Neural cell (in vitro differentiated cells): ENCODE data around the gene SPANXA1. TPM values are rescaled to one million over a fixed set of nuclear protein-coding genes. Genes with fewer than 3 reads are reported as not detected.
"Not testable (repeated sequence)": the region's sequence is repeated elsewhere in the genome, so short reads cannot be mapped to it uniquely, and the experiment has no call there.

Experiments used
- H2AFZ ChIP-seq: fragments of 200-600, 300-800 bp; sonication (generic), shearing (Covaris generic); 2 replicates; pipeline ENCODE4 v1.6.0; 2014; ENCODE audit warnings: low read depth, mild to moderate bottlenecking, antibody characterized with exemption, low read length, moderate library complexity
- H3F3A ChIP-seq: fragments of 200-600 bp; shearing (Covaris generic); 2 replicates; pipeline ENCODE4 v1.6.1; 2016; ENCODE audit warnings: mild to moderate bottlenecking, moderate library complexity, mixed read lengths, antibody characterized with exemption, low read length; ENCODE audit not compliant: insufficient read depth, poor library complexity, severe bottlenecking
- H3K27ac ChIP-seq: fragments of 200-600, 300-800 bp; sonication (generic), shearing (Covaris generic); 2 replicates; pipeline ENCODE4 v1.5.1; 2014; ENCODE audit warnings: mild to moderate bottlenecking, low read length, moderate library complexity
- H3K27me3 ChIP-seq: fragments of 300-800, 200-600 bp; sonication (generic), shearing (Covaris generic); 2 replicates; pipeline ENCODE4 v1.6.0; 2014; ENCODE audit warnings: mild to moderate bottlenecking, low read depth, low read length, moderate library complexity; ENCODE audit not compliant: insufficient read depth
- H3K36me3 ChIP-seq: fragments of 300-800, 200-600 bp; sonication (generic), shearing (Covaris generic); 2 replicates; pipeline ENCODE4 v1.5.1; 2014; ENCODE audit warnings: mild to moderate bottlenecking, antibody characterized with exemption, low read length, moderate library complexity; ENCODE audit not compliant: insufficient read depth
- H3K4me2 ChIP-seq: fragments of 300-800, 200-600 bp; sonication (generic), shearing (Covaris generic); 2 replicates; pipeline ENCODE4 v1.6.0; 2014; ENCODE audit warnings: mild to moderate bottlenecking, low read length
- H3K4me3 ChIP-seq: fragments of 300-800, 200-600 bp; sonication (generic), shearing (Covaris generic); 2 replicates; pipeline ENCODE4 v1.5.1; 2014; ENCODE audit warnings: mild to moderate bottlenecking, low read length, moderate library complexity
- H3K79me2 ChIP-seq: fragments of 200-600 bp; shearing (Covaris generic); replicated peaks from 2 replicates; pipeline ENCODE4 v1.6.0; 2014; ENCODE audit warnings: mild to moderate bottlenecking, low read length, moderate library complexity; ENCODE audit not compliant: insufficient read depth
- H3K9ac ChIP-seq: fragments of 300-800, 200-600 bp; sonication (generic), shearing (Covaris generic); 2 replicates; pipeline ENCODE4 v1.6.1; 2016; ENCODE audit warnings: mild to moderate bottlenecking, low read length, mixed read lengths
- H3K9me2 ChIP-seq: fragments of 200-600 bp; shearing (Covaris generic); 2 replicates; pipeline ENCODE4 v1.6.1; 2016; ENCODE audit warnings: mild to moderate bottlenecking, low read length, mixed read lengths; ENCODE audit not compliant: insufficient read depth
- H3K9me3 ChIP-seq: fragments of 200-600, 300-800 bp; sonication (generic), shearing (Covaris generic); 2 replicates; pipeline ENCODE4 v1.6.1; 2016; ENCODE audit warnings: mild to moderate bottlenecking, mixed run types, low read length, moderate library complexity, mixed read lengths
- H4K20me1 ChIP-seq: fragments of 200-600 bp; shearing (Covaris generic); 2 replicates; pipeline ENCODE4 v1.6.1; 2016; ENCODE audit warnings: mild to moderate bottlenecking, mixed run types; ENCODE audit not compliant: insufficient read depth
- EP300 ChIP-seq: fragments of 450-650 bp; conservative IDR thresholded peaks from 2 replicates; pipeline ENCODE4 v1.6.1; 2014; ENCODE audit warnings: antibody characterized with exemption, mild to moderate bottlenecking, moderate library complexity; ENCODE audit not compliant: poor library complexity, severe bottlenecking
- EZH2 ChIP-seq: fragments of 200-600, 300-800 bp; shearing (Covaris generic), sonication (generic); IDR thresholded peaks from 2 replicates; pipeline ENCODE4 v1.6.1; 2014; ENCODE audit warnings: antibody characterized with exemption, low read length, borderline replicate concordance, mild to moderate bottlenecking; ENCODE audit not compliant: insufficient read depth, poor library complexity, severe bottlenecking
- MXI1 ChIP-seq: fragments of 450-650 bp; conservative IDR thresholded peaks from 2 replicates; pipeline ENCODE4 v1.6.1; 2014; ENCODE audit warnings: antibody characterized with exemption, mild to moderate bottlenecking; ENCODE audit not compliant: poor library complexity, severe bottlenecking
- POLR2AphosphoS5 ChIP-seq: IDR thresholded peaks from 2 replicates; pipeline ENCODE4 v1.6.1; 2012
- RAD21 ChIP-seq: fragments of 450-650 bp; conservative IDR thresholded peaks from 2 replicates; pipeline ENCODE4 v1.6.1; 2014; ENCODE audit warnings: antibody characterized with exemption, mild to moderate bottlenecking, moderate library complexity
- SMC3 ChIP-seq: fragments of 450-650 bp; conservative IDR thresholded peaks from 2 replicates; pipeline ENCODE4 v1.6.1; 2014; ENCODE audit warnings: antibody characterized with exemption, mild to moderate bottlenecking, moderate library complexity; ENCODE audit not compliant: poor library complexity
- TAF1 ChIP-seq: IDR thresholded peaks from 2 replicates; pipeline ENCODE4 v1.6.1; 2012; ENCODE audit warnings: low read depth
- polyA minus RNA-seq: library from RNA; depleted of rRNA, polyadenylated mRNA; stranded (reverse); fragments of >200 nt; gene quantifications from 2 replicates; pipeline ENCODE4 v1.2.3, GENCODE V29; 2014
- polyA plus RNA-seq: library from polyadenylated mRNA; depleted of rRNA; stranded (reverse); fragments of >200 nt; gene quantifications from 2 replicates; pipeline ENCODE4 v1.2.3, GENCODE V29; 2014
- TF ChIP-seq, protein P1 (sequence below): fragments of 450-650 bp; IDR thresholded peaks from 2 replicates; pipeline ENCODE4 v1.5.1; 2014; ENCODE audit warnings: antibody characterized with exemption, mild to moderate bottlenecking, moderate library complexity; ENCODE audit not compliant: poor library complexity, severe bottlenecking
- TF ChIP-seq, protein P2 (sequence below): IDR thresholded peaks from 2 replicates; pipeline ENCODE4 v1.6.1; 2012; ENCODE audit warnings: borderline replicate concordance

Gene SPANXA1, protein sequence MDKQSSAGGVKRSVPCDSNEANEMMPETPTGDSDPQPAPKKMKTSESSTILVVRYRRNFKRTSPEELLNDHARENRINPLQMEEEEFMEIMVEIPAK
- not detected in 2 replicates for polyA plus RNA-seq
- polyA minus RNA-seq = not detected in 2 replicates

DNA sequence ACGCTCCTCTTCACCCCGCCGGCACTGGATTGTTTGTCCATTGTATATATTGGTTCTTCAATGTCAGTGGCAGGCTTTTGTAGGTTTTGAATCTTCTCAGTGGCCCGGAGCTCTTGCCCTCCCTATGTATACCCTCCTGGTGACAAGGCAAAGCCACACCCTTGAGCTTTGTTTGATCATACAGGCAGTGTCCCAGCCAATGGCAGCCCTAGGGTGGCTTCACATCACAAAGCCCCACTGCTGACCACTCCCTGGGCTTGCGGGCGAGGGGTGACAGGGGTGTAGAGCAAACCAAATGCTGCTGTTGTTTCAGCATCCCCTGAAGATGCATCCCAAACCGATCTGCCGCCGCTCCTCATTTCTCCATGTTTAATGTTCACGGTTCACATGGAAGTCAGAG lies at the start of gene SPANXA1:
Gene SPANXA1, minus strand, starts transcription at position 101 of the 400 bp plus-strand sequence. Its CDS starts 60 bp downstream, at position 41.
- H3K27ac ChIP-seq, H3F3A ChIP-seq, H3K36me3 ChIP-seq, H3K9me3 ChIP-seq, H3K9me2 ChIP-seq, H3K79me2 ChIP-seq, H2AFZ ChIP-seq, H3K4me3 ChIP-seq, H3K27me3 ChIP-seq, H3K4me2 ChIP-seq, H4K20me1 ChIP-seq, H3K9ac ChIP-seq: not testable (repeated sequence)

DNA sequence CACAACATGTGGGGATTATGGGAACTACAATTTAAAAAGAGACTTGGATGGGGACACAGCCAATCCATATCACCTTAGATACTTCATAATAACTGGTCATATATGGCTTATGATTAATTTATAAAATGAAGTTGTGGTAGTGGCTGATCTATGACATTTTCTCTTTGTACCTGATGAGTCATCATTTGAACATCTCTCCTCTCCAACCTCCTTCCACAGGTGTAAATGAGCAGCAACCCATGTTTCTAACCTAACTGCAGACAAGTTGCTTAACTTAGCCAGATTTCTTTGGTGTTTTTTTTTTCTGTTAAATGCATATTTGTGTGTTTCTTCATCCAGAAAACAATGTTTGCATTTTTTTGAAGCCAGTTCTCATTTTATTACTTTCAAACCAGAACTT lies 47.6 kb upstream of the SPANXA1 start:
- Histone ChIP-seq H2AFZ (no peak overlapping the region), H3K36me3 (no peaks in the 10 kb centered on the region), H4K20me1 (no peaks in the 10 kb centered on the region), H3K27ac (no peak overlapping the region), H3K9me3 (no peaks in the 10 kb centered on the region), H3K4me2 (no peak overlapping the region), H3K27me3 (no peaks in the 10 kb centered on the region), H3F3A (no peaks in the 10 kb centered on the region), H3K9ac (no peak overlapping the region), H3K4me3 (no peak overlapping the region), H3K79me2 (no peaks in the 10 kb centered on the region), H3K9me2 (no peaks in the 10 kb centered on the region)
- TF ChIP-seq POLR2AphosphoS5 = no peak
- TF ChIP-seq EP300 = no peak
- TF ChIP-seq, protein P1, sequence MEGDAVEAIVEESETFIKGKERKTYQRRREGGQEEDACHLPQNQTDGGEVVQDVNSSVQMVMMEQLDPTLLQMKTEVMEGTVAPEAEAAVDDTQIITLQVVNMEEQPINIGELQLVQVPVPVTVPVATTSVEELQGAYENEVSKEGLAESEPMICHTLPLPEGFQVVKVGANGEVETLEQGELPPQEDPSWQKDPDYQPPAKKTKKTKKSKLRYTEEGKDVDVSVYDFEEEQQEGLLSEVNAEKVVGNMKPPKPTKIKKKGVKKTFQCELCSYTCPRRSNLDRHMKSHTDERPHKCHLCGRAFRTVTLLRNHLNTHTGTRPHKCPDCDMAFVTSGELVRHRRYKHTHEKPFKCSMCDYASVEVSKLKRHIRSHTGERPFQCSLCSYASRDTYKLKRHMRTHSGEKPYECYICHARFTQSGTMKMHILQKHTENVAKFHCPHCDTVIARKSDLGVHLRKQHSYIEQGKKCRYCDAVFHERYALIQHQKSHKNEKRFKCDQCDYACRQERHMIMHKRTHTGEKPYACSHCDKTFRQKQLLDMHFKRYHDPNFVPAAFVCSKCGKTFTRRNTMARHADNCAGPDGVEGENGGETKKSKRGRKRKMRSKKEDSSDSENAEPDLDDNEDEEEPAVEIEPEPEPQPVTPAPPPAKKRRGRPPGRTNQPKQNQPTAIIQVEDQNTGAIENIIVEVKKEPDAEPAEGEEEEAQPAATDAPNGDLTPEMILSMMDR = no peak
- no peak for TF ChIP-seq MXI1
- TF ChIP-seq, protein P2, sequence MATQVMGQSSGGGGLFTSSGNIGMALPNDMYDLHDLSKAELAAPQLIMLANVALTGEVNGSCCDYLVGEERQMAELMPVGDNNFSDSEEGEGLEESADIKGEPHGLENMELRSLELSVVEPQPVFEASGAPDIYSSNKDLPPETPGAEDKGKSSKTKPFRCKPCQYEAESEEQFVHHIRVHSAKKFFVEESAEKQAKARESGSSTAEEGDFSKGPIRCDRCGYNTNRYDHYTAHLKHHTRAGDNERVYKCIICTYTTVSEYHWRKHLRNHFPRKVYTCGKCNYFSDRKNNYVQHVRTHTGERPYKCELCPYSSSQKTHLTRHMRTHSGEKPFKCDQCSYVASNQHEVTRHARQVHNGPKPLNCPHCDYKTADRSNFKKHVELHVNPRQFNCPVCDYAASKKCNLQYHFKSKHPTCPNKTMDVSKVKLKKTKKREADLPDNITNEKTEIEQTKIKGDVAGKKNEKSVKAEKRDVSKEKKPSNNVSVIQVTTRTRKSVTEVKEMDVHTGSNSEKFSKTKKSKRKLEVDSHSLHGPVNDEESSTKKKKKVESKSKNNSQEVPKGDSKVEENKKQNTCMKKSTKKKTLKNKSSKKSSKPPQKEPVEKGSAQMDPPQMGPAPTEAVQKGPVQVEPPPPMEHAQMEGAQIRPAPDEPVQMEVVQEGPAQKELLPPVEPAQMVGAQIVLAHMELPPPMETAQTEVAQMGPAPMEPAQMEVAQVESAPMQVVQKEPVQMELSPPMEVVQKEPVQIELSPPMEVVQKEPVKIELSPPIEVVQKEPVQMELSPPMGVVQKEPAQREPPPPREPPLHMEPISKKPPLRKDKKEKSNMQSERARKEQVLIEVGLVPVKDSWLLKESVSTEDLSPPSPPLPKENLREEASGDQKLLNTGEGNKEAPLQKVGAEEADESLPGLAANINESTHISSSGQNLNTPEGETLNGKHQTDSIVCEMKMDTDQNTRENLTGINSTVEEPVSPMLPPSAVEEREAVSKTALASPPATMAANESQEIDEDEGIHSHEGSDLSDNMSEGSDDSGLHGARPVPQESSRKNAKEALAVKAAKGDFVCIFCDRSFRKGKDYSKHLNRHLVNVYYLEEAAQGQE = no peak
- TF ChIP-seq RAD21 = no peak
- TF ChIP-seq EZH2 = no peak
- no peak for TF ChIP-seq SMC3
- TF ChIP-seq TAF1 = no peak

DNA sequence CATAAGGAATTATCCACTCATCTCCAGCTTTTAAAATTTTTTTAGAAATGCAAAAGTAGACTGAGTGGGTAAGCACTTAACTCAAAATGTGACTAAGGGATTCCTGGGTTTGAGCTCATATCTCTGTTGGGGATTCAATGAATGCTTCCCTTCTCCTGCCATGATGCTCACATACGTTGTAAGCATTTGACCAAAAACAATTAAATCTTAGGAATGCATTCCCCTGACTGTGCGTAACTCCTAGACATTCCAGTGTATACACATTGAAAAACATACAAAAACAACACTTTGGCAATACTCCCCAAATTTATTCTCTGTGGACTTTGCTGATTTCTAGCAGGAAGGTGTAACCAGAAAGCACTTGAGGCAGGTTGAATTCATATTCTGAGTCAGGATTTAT lies 34.8 kb upstream of the SPANXA1 start:
- no peaks in the 10 kb centered on the region for H4K20me1 ChIP-seq
- no peaks in the 10 kb centered on the region for H3K27me3 ChIP-seq
- no peak overlapping the region for H2AFZ ChIP-seq
- H3K9me3 ChIP-seq = no peaks in the 10 kb centered on the region
- no peak overlapping the region for H3K4me3 ChIP-seq
- no peaks in the 10 kb centered on the region for H3K36me3 ChIP-seq
- no peaks in the 10 kb centered on the region for H3F3A ChIP-seq
- H3K79me2 ChIP-seq = no peaks in the 10 kb centered on the region
- H3K4me2 ChIP-seq = no peak overlapping the region
- no peak overlapping the region for H3K9ac ChIP-seq
- TF ChIP-seq, protein P2 = no peak
- TF ChIP-seq EZH2 (no peak), EP300 (no peak), MXI1 (no peak), POLR2AphosphoS5 (no peak), SMC3 (no peak), TAF1 (no peak), RAD21 (no peak)
- TF ChIP-seq, protein P1 = no peak
- no peaks in the 10 kb centered on the region for H3K9me2 ChIP-seq
- H3K27ac ChIP-seq = no peak overlapping the region
